DND-41 (cell line): Measurements from ENCODE around the gene MAP2K2.

ENCODE experiments used
- ATAC-seq: fragments of 200-7000 bp; cut with Tn5 transposase; 3 replicates; pipeline ENCODE4 v1.9.1; 2021; ENCODE audit warnings: low read depth; ENCODE audit not compliant: insufficient read depth
- DNase-seq: peaks from one replicate; pipeline ENCODE4 v3.0.0-alpha.2; 2020
- H2AFZ ChIP-seq: 2 replicates; pipeline ENCODE4 v1.6.0; 2012; ENCODE audit warnings: low read depth, low read length
- H3K27ac ChIP-seq: 2 replicates; pipeline ENCODE4 v1.5.1; 2012; ENCODE audit warnings: low read length, inconsistent platforms
- H3K27me3 ChIP-seq: fragments of 200-600 bp; sonication (generic); 2 replicates; pipeline ENCODE4 v1.6.0; 2012; ENCODE audit warnings: low read length, mild to moderate bottlenecking, inconsistent platforms; ENCODE audit not compliant: insufficient read depth, poor library complexity
- H3K36me3 ChIP-seq: 2 replicates; pipeline ENCODE4 v1.5.1; 2012; ENCODE audit warnings: low read length, inconsistent platforms; ENCODE audit not compliant: insufficient read depth
- H3K4me1 ChIP-seq: 2 replicates; pipeline ENCODE4 v1.5.1; 2012; ENCODE audit warnings: mild to moderate bottlenecking, low read length; ENCODE audit not compliant: insufficient read depth
- H3K4me2 ChIP-seq: 2 replicates; pipeline ENCODE4 v1.6.0; 2012; ENCODE audit warnings: mild to moderate bottlenecking, moderate library complexity, low read length, inconsistent platforms; ENCODE audit not compliant: insufficient read depth
- H3K4me3 ChIP-seq, 2 experiments: fragments of 200-600 bp in 1 of 2; shearing (Covaris generic) in 1 of 2; 2 replicates each; pipeline ENCODE4 v1.5.1; 2012 to 2016; ENCODE audit warnings: inconsistent platforms in 2 of 2, low read length in 2 of 2, mild to moderate bottlenecking in 2 of 2, low read depth in 1 of 2, moderate library complexity in 1 of 2
- H3K79me2 ChIP-seq: 2 replicates; pipeline ENCODE4 v1.6.0; 2012; ENCODE audit warnings: low read length, inconsistent platforms; ENCODE audit not compliant: insufficient read depth
- H3K9ac ChIP-seq: 2 replicates; pipeline ENCODE4 v1.6.0; 2012; ENCODE audit warnings: low read depth, mild to moderate bottlenecking, inconsistent platforms, low read length, moderate library complexity
- H3K9me3 ChIP-seq: 2 replicates; pipeline ENCODE4 v1.5.1; 2012; ENCODE audit warnings: low read length, moderate library complexity, mild to moderate bottlenecking, inconsistent platforms; ENCODE audit not compliant: insufficient read depth, severe bottlenecking
- H4K20me1 ChIP-seq: 2 replicates; pipeline ENCODE4 v1.6.0; 2012; ENCODE audit warnings: low read length; ENCODE audit not compliant: insufficient read depth
- CTCF ChIP-seq: IDR thresholded peaks from 2 replicates; pipeline ENCODE4 v1.5.1; 2012; ENCODE audit warnings: borderline replicate concordance, low read length, moderate library complexity, mild to moderate bottlenecking; ENCODE audit not compliant: poor library complexity, severe bottlenecking; ENCODE audit errors: extremely low read depth
- EZH2 ChIP-seq: IDR thresholded peaks from 3 replicates; pipeline ENCODE4 v1.6.1; 2012; ENCODE audit warnings: borderline replicate concordance, low read depth, mild to moderate bottlenecking, moderate library complexity, low read length, inconsistent platforms; ENCODE audit not compliant: severe bottlenecking

The MAP2K2 gene

GRCh38 chr19:4124638-4125037 is 716 bp upstream of the MAP2K2 start:
- H3K4me1 ChIP-seq, result peaks cover 28% of the 10 kb centered on the region
- H3K4me2 ChIP-seq, result peak overlapping the region; percentile 98
- H2AFZ ChIP-seq, result peak overlapping the region; percentile 96
- H3K27me3 ChIP-seq, result no peaks in the 10 kb centered on the region
- H3K9me3 ChIP-seq, result no peaks in the 10 kb centered on the region
- H3K4me3 ChIP-seq, result peak overlapping the region; percentile 23 to 83; a peak in 2 of 4 replicates
- no peak for ATAC-seq
- H3K9ac ChIP-seq, result peak overlapping the region; percentile 82
- no peak overlapping the region for H3K27ac ChIP-seq
- peaks cover 41% of the 10 kb centered on the region for H3K79me2 ChIP-seq
- H3K36me3 ChIP-seq, result peaks cover 15% of the 10 kb centered on the region; the same call in 1 of the 2 replicates
- TF ChIP-seq CTCF (no peak), EZH2 (no peak)
- H4K20me1 ChIP-seq, result peaks cover 28% of the 10 kb centered on the region
- DNase-seq, result no peak

- peak overlapping the region; percentile 83 for H3K27ac ChIP-seq
- H2AFZ ChIP-seq, result no peak overlapping the region
- no peaks in the 10 kb centered on the region for H3K27me3 ChIP-seq
Observed at GRCh38 chr19:4122480-4122879, 1.4 kb downstream of the MAP2K2 start.

GRCh38 chr19:4121815-4122214 is 2.1 kb downstream of the MAP2K2 start:
- H3K27me3 ChIP-seq, result no peaks in the 10 kb centered on the region
- no peak for TF ChIP-seq CTCF
- TF ChIP-seq EZH2, result no peak
- H3K9ac ChIP-seq, result peak overlapping the region; percentile 5; the same call in 1 of the 2 replicates
- peaks cover 65% of the 10 kb centered on the region for H3K79me2 ChIP-seq
- H3K4me2 ChIP-seq, result peak overlapping the region; percentile 26; the same call in 1 of the 2 replicates
- no peak overlapping the region for H2AFZ ChIP-seq
- no peak for DNase-seq
- H4K20me1 ChIP-seq, result peaks cover 43% of the 10 kb centered on the region
- H3K4me1 ChIP-seq, result peaks cover 28% of the 10 kb centered on the region
- no peak overlapping the region for H3K27ac ChIP-seq
- no peak overlapping the region; a peak in 1 of 4 replicates for H3K4me3 ChIP-seq
- ATAC-seq, result no peak
- H3K36me3 ChIP-seq, result peaks cover 33% of the 10 kb centered on the region
- H3K9me3 ChIP-seq, result no peaks in the 10 kb centered on the region

More at GRCh38 chr19:4122480-4122879, 1.4 kb downstream of the MAP2K2 start:
- peaks cover 28% of the 10 kb centered on the region for H3K4me1 ChIP-seq
- H3K36me3 ChIP-seq, result peaks cover 26% of the 10 kb centered on the region
- peak overlapping the region; percentile 82 for H3K9ac ChIP-seq
- peak overlapping the region; percentile 83 to 97; a peak in 3 of 4 replicates for H3K4me3 ChIP-seq
- H3K4me2 ChIP-seq, result peak overlapping the region; percentile 98
- TF ChIP-seq CTCF (no peak), EZH2 (no peak)
- peaks cover 59% of the 10 kb centered on the region for H3K79me2 ChIP-seq
- no peak for DNase-seq
- no peak for ATAC-seq
- no peaks in the 10 kb centered on the region for H3K9me3 ChIP-seq
- H4K20me1 ChIP-seq, result peaks cover 39% of the 10 kb centered on the region
